ENCODE data around the gene FBXL7.

- TF ChIP-seq CTCF (IDR thresholded peaks at IDR 0.05; ENCODE audit: low read depth, low read length) (no peak), EZH2phosphoT487 (IDR thresholded peaks at IDR 0.05; ENCODE audit: low read depth) (no peak)
Measured at GRCh38 chr5:15695215-15695731, 195.3 kb downstream of the FBXL7 start.

Data from OCI-LY3 (cell line).